GM12878 (cell line): ENCODE results near the gene TRPM6. TPM values are rescaled to one million over a fixed set of nuclear protein-coding genes. Genes with fewer than 3 reads are reported as not detected.

Experiments
- ATAC-seq: fragments of 200-7000 bp; cut with Tn5 transposase; 3 replicates; pipeline ENCODE4 v1.9.1; 2020; ENCODE audit warnings: mild to moderate bottlenecking, moderate library complexity
- BruUV-seq: library from RNA; stranded (reverse); fragments of 400-500 nt; replicated peaks from 2 replicates; lab custom pipeline; 2021; lab: Mats Ljungman, UMichigan
- CTCF ChIA-PET: fragments of 300-600 bp; sonication (Branson Sonifier 250); formaldehyde crosslinking; extraction: SDS; loops from one replicate; lab custom pipeline; 2021; ENCODE audit warnings: inconsistent platforms; lab: Yijun Ruan, JAX
- POLR2A ChIA-PET: fragments of 350-600 bp; formaldehyde crosslinking; extraction: SDS; loops from one replicate; lab custom pipeline; 2021; ENCODE audit warnings: inconsistent platforms; lab: Charles Lee
- RAD21 ChIA-PET: fragments of 300-600 bp; sonication (Branson Sonifier 250); formaldehyde crosslinking; loops from one replicate; lab custom pipeline; 2023; ENCODE audit warnings: antibody characterized with exemption; ENCODE audit not compliant: unreplicated experiment; lab: Charles Lee
- SMC1A ChIA-PET: fragments of 300-600 bp; sonication (Branson Sonifier 250); formaldehyde crosslinking; loops from one replicate; lab custom pipeline; 2023; ENCODE audit not compliant: unreplicated experiment, uncharacterized antibody; lab: Charles Lee
- DNase-seq: peaks from one replicate; pipeline ENCODE4 v3.0.0-alpha.2; 2011; ENCODE audit warnings: low read depth, low spot score
- FAIRE-seq: peaks from 3 replicates; lab custom pipeline; 2011; peaks lifted over from hg19 to GRCh38; lab: Jason Lieb, UNC
- H2AFZ ChIP-seq: 2 replicates; pipeline ENCODE4 v1.6.0; 2011; ENCODE audit warnings: low read depth, low read length, control low read depth; ENCODE audit not compliant: control insufficient read depth
- H3K27ac ChIP-seq: 2 replicates; pipeline ENCODE4 v1.5.1; 2011; ENCODE audit warnings: control low read depth; ENCODE audit not compliant: control insufficient read depth, insufficient read depth
- H3K27me3 ChIP-seq, 2 experiments: replicated peaks in 1 of 2; 2 replicates each; pipeline versions ENCODE4 v1.6.0 to v1.6.1; 2011; ENCODE audit warnings: low read length in 1 of 2; ENCODE audit not compliant: control insufficient read depth in 2 of 2, insufficient read depth in 2 of 2
- H3K36me3 ChIP-seq, 2 experiments: 2 replicates each; pipeline ENCODE4 v1.5.1; 2011; ENCODE audit warnings: low read length in 1 of 2; ENCODE audit not compliant: control insufficient read depth in 2 of 2, insufficient read depth in 2 of 2
- H3K4me1 ChIP-seq: 2 replicates; pipeline ENCODE4 v1.6.1; 2011; ENCODE audit warnings: mild to moderate bottlenecking, low read length, moderate library complexity, mixed read lengths; ENCODE audit not compliant: control insufficient read depth, insufficient read depth
- H3K4me2 ChIP-seq: 2 replicates; pipeline ENCODE4 v1.6.0; 2011; ENCODE audit warnings: control low read depth; ENCODE audit not compliant: control insufficient read depth, insufficient read depth
- H3K4me3 ChIP-seq: fragments of 200-600 bp; sonication (generic); 2 replicates; pipeline ENCODE4 v1.5.1; 2016
- H3K79me2 ChIP-seq: 2 replicates; pipeline ENCODE4 v1.6.0; 2011; ENCODE audit warnings: low read length; ENCODE audit not compliant: control insufficient read depth, insufficient read depth
- H3K9ac ChIP-seq: 2 replicates; pipeline ENCODE4 v1.8.0; 2011; ENCODE audit warnings: low read length, control low read depth, mixed read lengths; ENCODE audit not compliant: control insufficient read depth, insufficient read depth
- H3K9me3 ChIP-seq: replicated peaks from 3 replicates; pipeline ENCODE4 v1.5.1; 2011; ENCODE audit warnings: mild to moderate bottlenecking, low read length; ENCODE audit not compliant: control insufficient read depth, insufficient read depth
- H4K20me1 ChIP-seq: 2 replicates; pipeline ENCODE4 v1.6.0; 2011; ENCODE audit not compliant: control insufficient read depth, insufficient read depth
- BRCA1 ChIP-seq: IDR thresholded peaks from 2 replicates; pipeline ENCODE4 v1.6.1; 2011; ENCODE audit warnings: low read depth, low read length, improper control_type of control experiment
- GABPA ChIP-seq: IDR thresholded peaks from 2 replicates; pipeline ENCODE4 v1.6.1; 2014; ENCODE audit warnings: antibody characterized with exemption, low read depth, mild to moderate bottlenecking, inconsistent platforms
- KAT2A ChIP-seq: conservative IDR thresholded peaks from 2 replicates; pipeline ENCODE4 v1.6.1; 2011; ENCODE audit warnings: low read depth, low read length; ENCODE audit not compliant: control insufficient read depth
- MYB ChIP-seq: fragments of 150-350 bp; IDR thresholded peaks from 2 replicates; pipeline ENCODE4 v1.6.1; 2014; ENCODE audit warnings: mild to moderate bottlenecking, low read depth, low read length, borderline replicate concordance
- PML ChIP-seq: IDR thresholded peaks from 2 replicates; pipeline ENCODE4 v1.6.1; 2012; ENCODE audit warnings: low read length, inconsistent platforms
- SIN3A ChIP-seq: IDR thresholded peaks from 2 replicates; pipeline ENCODE4 v1.6.1; 2012; ENCODE audit warnings: low read depth, low read length, improper control_type of control experiment
- ZNF622 ChIP-seq: fragments of 450-650 bp; IDR thresholded peaks from 2 replicates; pipeline ENCODE4 v1.6.1; 2017; ENCODE audit warnings: mild to moderate bottlenecking, inconsistent platforms
- WGBS: methylation state at CpG from one replicate; pipeline ENCODE4 v1.1.6; 2016; ENCODE audit warnings: low lambda C conversion rate; ENCODE audit not compliant: insufficient replicate concordance, insufficient coverage; ENCODE audit errors: missing lambda C conversion rate; 5-methylcytosine and 5-hydroxymethylcytosine counted together
- in situ Hi-C: fragments of 300-500 bp; cut with MboI; formaldehyde crosslinking; loops from 9 replicates; pipeline ENCODE4 v1.14.3; 2018; ENCODE audit warnings: mixed read lengths
- intact Hi-C: fragments of 100-400 bp; cut with micrococcal nuclease; formaldehyde crosslinking; loops from one replicate; pipeline ENCODE4 v1.14.2; 2022; ENCODE audit not compliant: unreplicated experiment
- polyA plus RNA-seq, 11 experiments: library from polyadenylated mRNA; depleted of rRNA in 4 of 11; unstranded in 6 of 11; stranded (reverse) in 5 of 11; fragments of >200 nt; fragmentation: Nextera tagmentation in 4 of 11; fragmentation: Illumina TruSeq in 1 of 11; extraction: Ambion mirVana in 4 of 11; extraction: Trizol in 1 of 11; gene quantifications; 1 replicate in 1 of 11; 2 replicates in 10 of 11; pipeline versions ENCODE4 v1.2.1 to v1.2.3, GENCODE V29; 2011 to 2016; ENCODE audit warnings: inconsistent platforms in 2 of 11, missing spikeins in 2 of 11, low read depth in 1 of 11
- total RNA-seq, 4 experiments: library from RNA; depleted of rRNA in 3 of 4; stranded (reverse); fragments of >200 nt in 3 of 4; fragmentation: Illumina TruSeq in 1 of 4; extraction: Trizol in 1 of 4; gene quantifications; 2 replicates each; pipeline versions ENCODE4 v1.2.1 to v1.2.3, GENCODE V29; 2013 to 2021
- TF ChIP-seq, protein P1 (sequence below): IDR thresholded peaks from 2 replicates; pipeline ENCODE4 v1.6.1; 2012; ENCODE audit warnings: low read length, inconsistent platforms

The TRPM6 gene
- total and polyA plus RNA-seq, 10 of the 15 experiments (the other 5 are each of a cell fraction or from before 2014, with no cell fraction given) = under 0.01 to 0.34 (median 0.05) TPM; not detected in 1

DNA sequence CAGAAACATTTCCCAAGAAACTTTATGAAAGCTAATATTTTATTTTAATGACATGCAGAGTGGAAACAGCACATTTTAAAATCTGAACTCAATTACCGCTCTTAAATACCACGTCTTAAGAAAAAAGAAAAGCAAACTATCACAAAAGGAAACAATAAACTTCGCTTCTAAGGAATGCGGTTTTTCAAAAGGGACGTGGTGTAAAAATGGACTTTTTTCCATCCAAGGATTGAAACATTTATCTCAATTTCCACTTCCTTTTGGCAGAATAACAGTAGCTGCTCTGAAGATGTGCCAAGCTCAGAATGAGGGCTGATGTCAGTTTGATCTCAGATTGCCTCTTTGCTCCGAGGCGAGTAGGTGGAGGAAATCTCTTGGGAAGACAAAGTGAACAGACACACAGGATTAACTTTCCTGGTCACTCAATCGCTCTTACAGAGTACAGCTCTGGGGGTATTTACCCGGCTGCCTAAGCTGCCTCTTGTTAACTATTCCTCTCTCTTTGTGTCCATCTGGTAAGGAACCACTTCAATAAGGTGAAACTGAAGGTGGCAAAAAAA is 158.5 kb downstream of the TRPM6 start:
- POLR2A ChIA-PET = no interaction called here
- in situ Hi-C loops = loop anchor here (25.0 kb wide), 1 partner anchor 1042 kb away; no protein-coding TSS in a partner anchor
- TF ChIP-seq MYB (no peak), ZNF622 (no peak), SIN3A (no peak), GABPA (no peak), BRCA1 (no peak), KAT2A (no peak), PML (no peak)
- TF ChIP-seq, protein P1, sequence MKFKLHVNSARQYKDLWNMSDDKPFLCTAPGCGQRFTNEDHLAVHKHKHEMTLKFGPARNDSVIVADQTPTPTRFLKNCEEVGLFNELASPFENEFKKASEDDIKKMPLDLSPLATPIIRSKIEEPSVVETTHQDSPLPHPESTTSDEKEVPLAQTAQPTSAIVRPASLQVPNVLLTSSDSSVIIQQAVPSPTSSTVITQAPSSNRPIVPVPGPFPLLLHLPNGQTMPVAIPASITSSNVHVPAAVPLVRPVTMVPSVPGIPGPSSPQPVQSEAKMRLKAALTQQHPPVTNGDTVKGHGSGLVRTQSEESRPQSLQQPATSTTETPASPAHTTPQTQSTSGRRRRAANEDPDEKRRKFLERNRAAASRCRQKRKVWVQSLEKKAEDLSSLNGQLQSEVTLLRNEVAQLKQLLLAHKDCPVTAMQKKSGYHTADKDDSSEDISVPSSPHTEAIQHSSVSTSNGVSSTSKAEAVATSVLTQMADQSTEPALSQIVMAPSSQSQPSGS = no peak
- SMC1A ChIA-PET = no interaction called here
- peaks cover 0 to 1% of the 10 kb centered on the region in 2 experiments; a peak in 1 of 4 replicates for H3K27me3 ChIP-seq
- no peaks in the 10 kb centered on the region for H3K9me3 ChIP-seq
- 23% methylated on average over 9 of the region's 9 CpGs for WGBS
- H3K4me2 ChIP-seq = no peak overlapping the region
- H3K36me3 ChIP-seq = no peaks in the 10 kb centered on the region
- H3K27ac ChIP-seq = no peak overlapping the region
- no TSS peak for BruUV-seq
- H3K79me2 ChIP-seq = no peaks in the 10 kb centered on the region
- DNase-seq = no peak
- intact Hi-C loops = no loop called here
- H2AFZ ChIP-seq = no peak overlapping the region
- RAD21 ChIA-PET = no interaction called here
- no peaks in the 10 kb centered on the region for H4K20me1 ChIP-seq
- CTCF ChIA-PET = no interaction called here
- no peaks in the 10 kb centered on the region for H3K4me1 ChIP-seq
- no peak for ATAC-seq
- FAIRE-seq = no peak
- H3K4me3 ChIP-seq = no peak overlapping the region
- no peak overlapping the region for H3K9ac ChIP-seq
